NCI-H2227 (cell line): ENCODE data around the gene ZNF592.

Experiments
- DNase-seq: peaks from one replicate; lab custom pipeline; 2025; ENCODE audit not compliant: unreplicated experiment; lab: John Stamatoyannopoulos, UW

ZNF592 gene

GRCh38 chr15:84824260-84825007 is 76.0 kb downstream of the ZNF592 start:
- DNase-seq, result no peak

- no peak for DNase-seq
Observed at GRCh38 chr15:84826369-84826823, 78.0 kb downstream of the ZNF592 start.

DNA sequence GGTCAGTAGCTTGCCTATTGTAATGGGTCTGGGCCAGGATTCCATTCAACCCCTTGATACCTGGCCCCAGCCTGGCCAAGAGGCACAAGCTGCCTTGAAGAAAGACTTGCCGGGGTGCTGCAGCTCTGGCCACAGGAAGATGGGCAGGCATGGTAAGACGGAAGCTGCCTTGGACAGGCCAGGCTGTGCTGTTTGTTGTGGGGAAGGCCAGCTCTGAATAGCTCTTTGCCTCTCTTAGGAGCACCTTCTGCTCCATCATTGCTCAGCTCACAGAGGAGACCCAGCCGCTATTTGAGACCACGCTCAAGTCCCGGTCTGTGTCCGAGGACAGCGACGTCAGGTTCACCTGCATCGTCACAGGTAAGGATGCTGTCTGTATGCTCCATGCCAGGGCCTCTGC is 78.9 kb downstream of the ZNF592 start:
- no peak for DNase-seq

- DNase-seq, result no peak
Observed at GRCh38 chr15:84828086-84828908, 79.9 kb downstream of the ZNF592 start.

GRCh38 chr15:84829428-84829827 is 81.0 kb downstream of the ZNF592 start:
- DNase-seq, result no peak

- DNase-seq, result no peak
Observed at GRCh38 chr15:84830036-84830435, 81.6 kb downstream of the ZNF592 start.

- no peak for DNase-seq
Observed at GRCh38 chr15:84831028-84831427, 82.6 kb downstream of the ZNF592 start.

DNA sequence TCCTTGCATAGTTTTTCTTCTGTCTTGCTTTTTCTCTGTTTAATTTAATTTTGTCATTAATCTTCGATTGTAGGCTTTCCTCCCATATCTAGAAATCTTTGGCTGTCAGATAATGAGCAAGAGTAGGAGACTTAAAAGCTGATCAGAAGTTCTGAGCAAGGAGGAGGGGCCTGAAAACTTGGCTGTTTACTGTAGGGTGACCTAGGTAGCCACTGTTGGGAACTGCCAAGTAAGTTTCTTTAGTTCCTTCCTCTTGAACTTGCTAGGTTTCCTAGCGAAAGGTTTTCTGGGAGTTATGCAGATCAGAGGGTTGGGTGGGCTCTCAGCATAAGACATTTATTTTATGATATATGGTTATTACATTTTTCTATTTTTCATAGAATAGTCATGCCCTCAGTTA is 83.2 kb downstream of the ZNF592 start:
- no peak for DNase-seq

DNA sequence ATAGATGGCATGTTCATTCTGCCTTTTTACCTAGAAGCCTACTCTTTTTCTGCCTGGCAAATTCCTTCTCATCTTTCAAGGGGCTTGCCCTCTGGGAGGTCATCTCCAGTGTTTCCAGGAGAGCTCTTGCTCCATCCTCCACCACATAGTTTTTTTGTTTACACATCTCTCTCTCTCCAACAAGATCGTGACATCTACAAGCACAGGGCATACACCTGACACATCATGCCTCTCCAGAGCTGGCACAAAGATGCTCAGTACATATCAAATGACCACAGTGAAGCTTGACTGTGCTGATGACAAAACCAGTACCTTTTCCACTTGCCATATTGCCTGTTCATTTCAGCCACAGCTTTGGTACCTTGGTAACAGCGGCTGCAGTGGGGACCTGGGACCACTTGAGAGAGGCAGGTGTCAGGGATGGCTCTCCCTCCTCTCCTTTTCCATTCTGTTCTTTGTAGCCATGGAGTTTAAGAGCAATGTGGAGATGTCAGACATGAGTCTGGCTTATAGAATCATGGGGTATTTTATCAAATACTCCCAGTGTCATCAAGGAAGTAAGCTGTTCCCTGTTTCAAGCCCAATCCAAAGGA is 84.2 kb downstream of the ZNF592 start:
- no peak for DNase-seq

DNA sequence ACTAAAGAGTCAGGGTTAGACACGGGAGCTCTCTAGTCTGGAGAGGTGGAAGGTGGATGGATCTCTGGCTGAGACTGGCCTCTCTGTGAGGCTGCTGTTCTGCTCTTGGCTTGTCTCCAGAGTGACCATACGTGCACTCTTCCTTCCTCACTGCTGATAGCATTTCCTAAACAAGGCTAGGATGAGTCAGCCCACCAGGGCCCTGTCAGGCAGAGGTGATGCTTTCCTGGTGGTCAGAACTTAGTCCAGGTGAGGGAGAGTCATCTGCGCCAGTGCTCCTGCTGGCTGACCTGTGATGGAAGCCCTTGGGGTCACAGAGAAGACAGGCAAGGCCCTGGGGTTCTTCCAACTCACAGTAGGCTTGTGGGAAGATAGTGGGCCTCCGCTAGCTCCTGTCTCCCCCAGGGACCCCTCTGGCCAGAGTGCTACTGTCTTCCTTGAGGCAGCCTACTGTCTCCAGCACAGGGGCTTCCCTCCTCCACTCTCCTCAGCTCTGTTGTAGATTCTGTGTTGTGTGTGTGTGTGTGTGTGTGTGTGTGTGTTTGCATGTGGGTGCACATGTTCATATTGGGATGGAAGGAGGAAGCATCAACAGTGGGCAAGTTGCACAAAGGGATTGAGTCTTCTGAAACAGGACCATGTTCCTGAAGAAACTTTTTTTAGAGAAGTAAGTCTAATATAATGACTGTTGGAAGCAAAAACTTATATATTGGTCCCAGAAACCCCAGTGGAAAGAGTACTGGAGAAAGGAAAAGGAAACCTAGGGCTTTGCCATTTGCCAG is 85.2 kb downstream of the ZNF592 start:
- no peak for DNase-seq

GRCh38 chr15:84834229-84834955 is 86.0 kb downstream of the ZNF592 start:
- no peak for DNase-seq

DNA sequence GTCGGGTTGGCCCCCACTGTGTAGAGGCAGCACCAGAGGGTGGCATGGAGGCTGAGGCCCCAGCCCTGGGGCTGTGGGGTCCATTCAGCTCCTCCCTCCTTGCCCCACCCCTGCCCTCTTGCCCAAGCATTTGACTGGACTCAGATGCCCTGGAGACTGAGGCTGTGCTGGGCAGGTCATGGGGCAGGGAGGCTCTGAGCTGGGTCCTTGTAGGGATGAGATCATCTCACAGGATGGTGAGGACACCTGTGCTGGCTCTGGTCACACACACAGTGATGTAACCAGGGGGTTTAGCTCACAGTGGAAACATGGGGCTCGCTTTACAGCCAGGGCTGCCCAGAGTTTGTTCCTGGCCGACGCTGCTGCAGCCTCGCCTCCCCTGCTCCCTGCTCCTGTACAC is 86.6 kb downstream of the ZNF592 start:
- DNase-seq, result no peak

DNA sequence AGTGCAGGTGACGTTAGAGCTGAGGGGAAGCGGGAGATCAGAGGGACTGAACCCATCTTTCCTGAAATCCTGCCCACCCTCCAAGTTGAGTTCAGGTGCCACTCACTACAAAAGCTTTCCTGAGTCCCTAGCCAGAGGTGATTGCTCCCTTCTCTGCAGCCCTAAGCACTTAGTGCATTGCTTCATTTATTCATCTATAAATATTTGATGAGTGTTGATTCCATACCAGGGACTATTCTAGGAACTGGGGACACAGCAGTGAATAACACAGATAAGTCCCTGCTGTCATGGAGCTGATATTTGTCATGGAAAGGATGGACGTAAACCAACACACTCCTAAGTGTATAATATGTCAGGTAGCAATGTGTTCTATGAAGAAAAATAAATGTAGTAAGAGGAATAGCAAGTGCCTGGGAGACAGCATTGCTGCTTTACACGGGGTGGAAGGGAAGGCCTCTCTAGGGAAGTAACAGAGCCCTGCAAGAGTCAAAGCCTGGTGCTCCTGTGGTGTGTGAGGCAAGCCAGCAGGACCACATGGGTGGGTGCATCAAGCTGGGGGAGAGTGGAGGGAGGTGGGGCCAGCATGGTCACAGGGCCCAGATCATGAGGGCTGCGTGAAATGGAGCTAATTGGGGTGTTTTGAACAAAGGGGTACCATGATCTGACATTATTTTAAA is 87.4 kb downstream of the ZNF592 start:
- no peak for DNase-seq

DNA sequence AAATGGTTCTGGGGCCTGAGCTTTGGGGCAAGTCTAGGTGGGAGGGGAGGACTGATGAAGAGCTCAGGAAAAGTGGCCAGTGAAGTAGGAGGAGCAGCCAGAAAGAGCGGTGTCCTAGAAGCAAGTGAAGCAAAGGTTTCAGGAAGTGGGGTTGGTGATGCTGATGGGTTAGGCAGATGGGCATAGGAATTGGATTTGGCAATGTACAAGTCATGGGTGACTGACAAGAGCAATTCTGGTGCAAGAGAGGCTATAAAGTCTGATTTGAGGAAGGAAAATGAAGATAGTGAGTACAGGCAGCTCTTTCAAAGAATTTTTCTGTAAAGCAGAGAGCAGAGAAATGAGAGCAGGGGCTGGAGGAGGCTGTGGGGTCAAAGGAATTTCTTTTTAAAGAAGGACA is 88.5 kb downstream of the ZNF592 start:
- no peak for DNase-seq

DNA sequence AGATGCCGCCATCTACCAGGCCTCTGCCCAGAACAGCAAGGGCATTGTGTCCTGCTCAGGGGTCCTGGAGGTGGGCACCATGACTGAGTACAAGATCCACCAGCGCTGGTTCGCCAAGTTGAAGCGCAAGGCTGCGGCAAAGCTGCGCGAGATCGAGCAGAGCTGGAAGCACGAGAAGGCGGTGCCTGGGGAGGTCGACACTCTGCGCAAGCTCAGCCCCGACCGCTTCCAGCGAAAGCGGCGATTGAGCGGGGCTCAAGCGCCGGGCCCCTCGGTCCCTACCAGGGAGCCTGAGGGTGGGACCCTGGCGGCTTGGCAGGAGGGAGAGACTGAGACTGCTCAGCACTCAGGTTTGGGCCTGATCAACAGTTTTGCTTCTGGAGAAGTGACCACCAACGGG is 91.3 kb downstream of the ZNF592 start:
- DNase-seq, result no peak

DNA sequence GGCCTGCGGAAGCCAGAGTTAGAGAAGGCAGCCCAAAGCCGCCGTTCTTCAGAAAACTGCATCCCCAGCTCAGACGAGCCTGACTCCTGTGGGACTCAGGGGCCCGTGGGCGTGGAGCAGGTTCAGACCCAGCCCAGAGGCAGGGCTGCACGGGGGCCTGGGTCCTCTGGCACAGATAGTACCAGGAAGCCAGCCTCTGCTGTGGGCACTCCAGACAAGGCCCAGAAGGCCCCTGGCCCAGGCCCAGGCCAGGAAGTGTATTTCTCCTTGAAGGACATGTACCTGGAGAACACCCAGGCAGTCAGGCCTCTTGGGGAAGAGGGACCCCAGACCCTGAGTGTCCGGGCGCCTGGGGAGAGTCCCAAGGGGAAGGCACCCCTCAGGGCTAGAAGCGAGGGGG is 91.9 kb downstream of the ZNF592 start:
- no peak for DNase-seq

DNA sequence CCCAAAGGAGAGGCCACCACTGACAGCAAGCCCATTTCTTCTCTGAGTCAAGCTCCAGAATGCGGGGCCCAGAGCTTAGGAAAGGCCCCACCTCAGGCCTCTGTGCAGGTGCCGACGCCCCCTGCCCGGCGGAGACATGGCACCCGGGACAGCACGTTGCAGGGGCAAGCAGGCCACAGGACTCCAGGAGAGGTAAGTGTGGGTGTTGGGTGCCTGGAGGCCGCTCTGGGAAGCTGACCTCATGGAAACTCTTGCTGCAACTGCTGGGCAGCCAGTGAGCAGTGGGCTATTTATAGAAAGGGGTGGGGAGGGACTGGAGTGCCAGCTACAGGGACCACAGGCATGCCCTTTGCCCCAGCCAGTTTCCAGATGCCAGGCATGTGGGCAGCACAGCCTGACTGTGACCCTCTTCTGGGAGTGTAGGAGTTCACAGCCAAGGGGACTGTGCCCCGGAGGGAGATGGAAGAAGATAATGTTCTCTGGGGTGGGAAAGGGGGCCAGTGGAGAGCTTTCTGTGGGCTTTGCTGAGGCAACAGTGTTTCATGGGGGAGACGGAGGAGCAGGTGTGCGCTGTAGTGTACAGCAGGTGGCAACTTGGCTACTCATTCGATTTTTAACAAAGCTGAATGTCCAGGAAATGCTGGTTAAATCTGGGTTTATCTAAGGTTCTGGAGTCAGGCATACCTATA is 92.5 kb downstream of the ZNF592 start:
- no peak for DNase-seq

GRCh38 chr15:84842781-84843180 is 94.4 kb downstream of the ZNF592 start:
- DNase-seq, result no peak

GRCh38 chr15:84844964-84845363 is 96.6 kb downstream of the ZNF592 start:
- DNase-seq, result no peak
